ENCODE measurements around the gene SLC6A6.

The SLC6A6 gene

DNA sequence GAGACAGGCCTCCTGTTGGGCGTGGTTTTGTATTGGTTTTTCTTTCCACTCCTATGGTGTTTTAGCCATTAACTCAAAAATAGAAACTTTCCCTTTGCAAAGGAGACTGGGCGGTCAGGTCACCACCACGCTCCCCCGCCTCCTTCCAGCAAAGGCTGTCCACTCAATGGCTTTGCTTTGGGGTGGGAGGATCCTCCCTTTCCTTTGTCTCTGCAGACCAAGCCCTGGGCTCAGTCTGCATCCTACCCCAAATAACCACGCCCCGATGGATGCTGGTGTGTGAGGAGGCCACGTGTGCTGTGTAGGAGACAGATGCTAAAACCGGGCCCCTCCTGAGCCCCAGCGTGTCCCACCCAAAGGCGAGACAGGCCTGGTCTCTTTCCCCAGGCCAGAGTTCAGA lies 69.3 kb downstream of the SLC6A6 start:
- Histone ChIP-seq H3K36me3 (ENCODE audit: control insufficient read depth, insufficient read depth, low read length) (peaks cover 4% of the 10 kb centered on the region), H3K4me3 (replicated peaks; ENCODE audit: low read depth, low read length) (no peak overlapping the region), H3K27me3 (replicated peaks; ENCODE audit: control insufficient read depth, insufficient read depth, low read length) (no peaks in the 10 kb centered on the region)
- no peak for DNase-seq (ENCODE audit: extremely low read depth, insufficient read length)
- TF ChIP-seq CTCF (IDR thresholded peaks at IDR 0.05; ENCODE audit: insufficient read depth, low read length, poor library complexity, severe bottlenecking) = no peak

- H3K4me3 ChIP-seq (replicated peaks; ENCODE audit: low read depth, low read length) = no peak overlapping the region
- H3K36me3 ChIP-seq (ENCODE audit: control insufficient read depth, insufficient read depth, low read length) = peaks cover 7% of the 10 kb centered on the region
- DNase-seq (ENCODE audit: extremely low read depth, insufficient read length) = no peak
- TF ChIP-seq CTCF (IDR thresholded peaks at IDR 0.05; ENCODE audit: insufficient read depth, low read length, poor library complexity, severe bottlenecking) = no peak
- no peaks in the 10 kb centered on the region for H3K27me3 ChIP-seq (replicated peaks; ENCODE audit: control insufficient read depth, insufficient read depth, low read length)
Observed at GRCh38 chr3:14472471-14473351, 70.3 kb downstream of the SLC6A6 start.

- DNase-seq (ENCODE audit: extremely low read depth, insufficient read length) = no peak
- H3K36me3 ChIP-seq (ENCODE audit: control insufficient read depth, insufficient read depth, low read length) = peaks cover 8% of the 10 kb centered on the region
- H3K27me3 ChIP-seq (replicated peaks; ENCODE audit: control insufficient read depth, insufficient read depth, low read length) = no peaks in the 10 kb centered on the region
- TF ChIP-seq CTCF (IDR thresholded peaks at IDR 0.05; ENCODE audit: insufficient read depth, low read length, poor library complexity, severe bottlenecking) = no peak
- no peak overlapping the region for H3K4me3 ChIP-seq (replicated peaks; ENCODE audit: low read depth, low read length)
Observed at GRCh38 chr3:14473411-14473891, 71.0 kb downstream of the SLC6A6 start.

- no peaks in the 10 kb centered on the region for H3K27me3 ChIP-seq (replicated peaks; ENCODE audit: control insufficient read depth, insufficient read depth, low read length)
- no peak overlapping the region for H3K4me3 ChIP-seq (replicated peaks; ENCODE audit: low read depth, low read length)
- peaks cover 9% of the 10 kb centered on the region for H3K36me3 ChIP-seq (ENCODE audit: control insufficient read depth, insufficient read depth, low read length)
- no peak for TF ChIP-seq CTCF (IDR thresholded peaks at IDR 0.05; ENCODE audit: insufficient read depth, low read length, poor library complexity, severe bottlenecking)
- no peak for DNase-seq (ENCODE audit: extremely low read depth, insufficient read length)
Observed at GRCh38 chr3:14474363-14475081, 72.1 kb downstream of the SLC6A6 start.

DNA sequence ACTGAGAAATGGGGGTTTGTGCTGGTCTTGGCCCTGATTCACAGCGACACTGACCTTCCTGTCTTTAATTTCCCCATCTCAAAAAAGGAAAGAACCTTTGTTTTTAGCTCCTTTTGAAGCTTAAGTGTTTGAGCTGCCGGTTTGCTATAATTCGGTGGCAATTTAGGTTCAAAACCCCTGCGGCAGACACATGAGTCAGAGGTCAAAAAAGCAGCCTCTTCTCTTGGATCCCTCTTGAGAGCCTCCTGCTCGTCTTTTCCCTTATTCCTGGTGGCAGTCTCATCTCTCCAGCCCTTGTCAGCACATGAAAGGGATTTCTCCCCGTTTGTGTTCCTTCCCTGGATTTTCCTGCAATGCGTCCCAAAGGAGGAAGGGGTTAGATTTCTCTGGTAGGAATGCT lies 73.2 kb downstream of the SLC6A6 start:
- peaks cover 12% of the 10 kb centered on the region for H3K36me3 ChIP-seq (ENCODE audit: control insufficient read depth, insufficient read depth, low read length)
- H3K4me3 ChIP-seq (replicated peaks; ENCODE audit: low read depth, low read length) = no peak overlapping the region
- no peaks in the 10 kb centered on the region for H3K27me3 ChIP-seq (replicated peaks; ENCODE audit: control insufficient read depth, insufficient read depth, low read length)
- TF ChIP-seq CTCF (IDR thresholded peaks at IDR 0.05; ENCODE audit: insufficient read depth, low read length, poor library complexity, severe bottlenecking) = no peak
- DNase-seq (ENCODE audit: extremely low read depth, insufficient read length) = no peak

Measured in GM06990 (cell line).